Activated T-helper 2 cell treated with anti-CD3 and anti-CD28 coated beads, Interferon-gamma antibody, Interleukin-2, Interleukin-4, amounts not matched to agents 10 μg/mL and 5 μg/mL and 100 μg/mL, durations not matched to agents 14 hours and 24 hours and 36 hours (primary cell): ENCODE measurements around the gene WIZ. TPM values are rescaled to one million over a fixed set of nuclear protein-coding genes. Genes with fewer than 3 reads are reported as not detected.

Experiments used
- DNase-seq: peaks from one replicate; pipeline ENCODE4 v3.0.0; 2021; ENCODE audit warnings: low spot score
- H3K27ac Mint-ChIP-seq: one replicate; pipeline ENCODE4 v1.8.0; 2021; ENCODE audit warnings: mixed read lengths
- H3K27me3 Mint-ChIP-seq: one replicate; pipeline ENCODE4 v1.8.0; 2021; ENCODE audit warnings: low read depth, mixed read lengths
- H3K36me3 Mint-ChIP-seq: one replicate; pipeline ENCODE4 v1.8.0; 2021; ENCODE audit warnings: low read depth, mixed read lengths
- H3K4me1 Mint-ChIP-seq: one replicate; pipeline ENCODE4 v1.8.0; 2021; ENCODE audit warnings: low read depth, mixed read lengths
- H3K4me3 Mint-ChIP-seq: one replicate; pipeline ENCODE4 v1.8.0; 2021; ENCODE audit warnings: low read depth, mild to moderate bottlenecking, moderate library complexity, mixed read lengths
- H3K9me3 Mint-ChIP-seq: one replicate; pipeline ENCODE4 v1.8.0; 2021; ENCODE audit warnings: mixed read lengths
- intact Hi-C: fragments of 100-400 bp; cut with micrococcal nuclease; formaldehyde crosslinking; loops from one replicate; pipeline ENCODE4 v1.15.1; 2023
- total RNA-seq: library from RNA; stranded (reverse); gene quantifications from 2 replicates; pipeline ENCODE4 v1.2.3, GENCODE V29; 2022

WIZ gene
- total RNA-seq, 1 donor from 2014 or later = 30.1 TPM

GRCh38 chr19:15426485-15427349 lies 23.0 kb downstream of the WIZ start:
- Mint-ChIP-seq H3K9me3 (peaks cover 5% of the 10 kb centered on the region), H3K36me3 (peaks cover 60% of the 10 kb centered on the region), H3K27me3 (no peaks in the 10 kb centered on the region), H3K27ac (no peak overlapping the region), H3K4me3 (no peak overlapping the region), H3K4me1 (peaks cover 13% of the 10 kb centered on the region)
- no peak for DNase-seq
- intact Hi-C loops = no loop called here

GRCh38 chr19:15425321-15425950 lies 24.3 kb downstream of the WIZ start:
- H3K4me3 Mint-ChIP-seq = no peak overlapping the region
- peaks cover 5% of the 10 kb centered on the region for H3K9me3 Mint-ChIP-seq
- intact Hi-C loops = no loop called here
- H3K27ac Mint-ChIP-seq = no peak overlapping the region
- H3K4me1 Mint-ChIP-seq = peaks cover 3% of the 10 kb centered on the region
- no peaks in the 10 kb centered on the region for H3K27me3 Mint-ChIP-seq
- H3K36me3 Mint-ChIP-seq = peaks cover 54% of the 10 kb centered on the region
- no peak for DNase-seq

- Mint-ChIP-seq H3K4me3 (no peak overlapping the region), H3K9me3 (peaks cover 5% of the 10 kb centered on the region), H3K27me3 (no peaks in the 10 kb centered on the region), H3K36me3 (peaks cover 51% of the 10 kb centered on the region), H3K27ac (no peak overlapping the region), H3K4me1 (peaks cover 8% of the 10 kb centered on the region)
- intact Hi-C loops = no loop called here
- no peak for DNase-seq
Observed at GRCh38 chr19:15424692-15425272, 25.0 kb downstream of the WIZ start.

GRCh38 chr19:15424121-15424520 lies 25.6 kb downstream of the WIZ start:
- Mint-ChIP-seq H3K27ac (no peak overlapping the region), H3K4me1 (peaks cover 13% of the 10 kb centered on the region), H3K36me3 (peaks cover 52% of the 10 kb centered on the region), H3K4me3 (no peak overlapping the region), H3K27me3 (no peaks in the 10 kb centered on the region), H3K9me3 (peaks cover 5% of the 10 kb centered on the region)
- no peak for DNase-seq
- intact Hi-C loops = no loop called here

- intact Hi-C loops = no loop called here
- H3K4me1 Mint-ChIP-seq = peaks cover 14% of the 10 kb centered on the region
- H3K27me3 Mint-ChIP-seq = no peaks in the 10 kb centered on the region
- no peak overlapping the region for H3K27ac Mint-ChIP-seq
- H3K4me3 Mint-ChIP-seq = no peak overlapping the region
- peaks cover 5% of the 10 kb centered on the region for H3K9me3 Mint-ChIP-seq
- DNase-seq = no peak
- peaks cover 55% of the 10 kb centered on the region for H3K36me3 Mint-ChIP-seq
Observed at GRCh38 chr19:15423130-15423529, 26.6 kb downstream of the WIZ start.

GRCh38 chr19:15422296-15423075 lies 27.3 kb downstream of the WIZ start:
- intact Hi-C loops = no loop called here
- Mint-ChIP-seq H3K4me3 (no peak overlapping the region), H3K27me3 (no peaks in the 10 kb centered on the region), H3K9me3 (peaks cover 5% of the 10 kb centered on the region), H3K27ac (no peak overlapping the region), H3K4me1 (peaks cover 20% of the 10 kb centered on the region), H3K36me3 (peaks cover 52% of the 10 kb centered on the region)
- no peak for DNase-seq

GRCh38 chr19:15421721-15422260 lies 28.0 kb downstream of the WIZ start:
- intact Hi-C loops = no loop called here
- Mint-ChIP-seq H3K27ac (no peak overlapping the region), H3K4me1 (peaks cover 26% of the 10 kb centered on the region), H3K27me3 (no peaks in the 10 kb centered on the region), H3K36me3 (peaks cover 49% of the 10 kb centered on the region), H3K4me3 (no peak overlapping the region), H3K9me3 (peaks cover 5% of the 10 kb centered on the region)
- DNase-seq = no peak

GRCh38 chr19:15421136-15421695 lies 28.5 kb downstream of the WIZ start:
- no peak overlapping the region for H3K27ac Mint-ChIP-seq
- H3K9me3 Mint-ChIP-seq = peaks cover 5% of the 10 kb centered on the region
- peaks cover 49% of the 10 kb centered on the region for H3K36me3 Mint-ChIP-seq
- H3K4me1 Mint-ChIP-seq = peaks cover 32% of the 10 kb centered on the region
- no peaks in the 10 kb centered on the region for H3K27me3 Mint-ChIP-seq
- no peak overlapping the region for H3K4me3 Mint-ChIP-seq
- intact Hi-C loops = no loop called here
- DNase-seq = no peak

- Mint-ChIP-seq H3K27me3 (no peaks in the 10 kb centered on the region), H3K4me3 (peak overlapping the region; percentile 99), H3K9me3 (peaks cover 5% of the 10 kb centered on the region), H3K27ac (peak overlapping the region; percentile 30), H3K36me3 (peaks cover 51% of the 10 kb centered on the region), H3K4me1 (peaks cover 33% of the 10 kb centered on the region)
- DNase-seq = no peak
- intact Hi-C loops = loop anchor here (1.0 to 5.0 kb wide), 6 partner anchors 13 to 292 kb away; partner anchors contain the start of gene AKAP8
Observed at GRCh38 chr19:15419413-15420025, 30.2 kb downstream of the WIZ start.

- DNase-seq = peak; percentile 99
- intact Hi-C loops = loop anchor here (1.0 to 5.0 kb wide), 6 partner anchors 14 to 291 kb away; partner anchors contain the start of gene AKAP8
- Mint-ChIP-seq H3K4me1 (peaks cover 33% of the 10 kb centered on the region), H3K4me3 (peak within 1 kb of the TSS; percentile 99), H3K27ac (peak within 1 kb of the TSS; percentile 99), H3K9me3 (peaks cover 5% of the 10 kb centered on the region), H3K27me3 (no peaks in the 10 kb centered on the region), H3K36me3 (peaks cover 45% of the 10 kb centered on the region)
Observed at GRCh38 chr19:15418579-15419412, 31.0 kb downstream of the WIZ start, which contains the start of gene AKAP8L. TSS of gene AKAP8L (minus strand) at chr19:15418988. CDS start at chr19:15418923, 65 bp downstream.

- H3K27ac Mint-ChIP-seq = peak overlapping the region; percentile 70
- peaks cover 41% of the 10 kb centered on the region for H3K36me3 Mint-ChIP-seq
- H3K4me3 Mint-ChIP-seq = peak overlapping the region; percentile 99
- intact Hi-C loops = loop anchor here (5.0 kb wide), 1 partner anchor 291 kb away; a partner anchor contains a TSS
- no peaks in the 10 kb centered on the region for H3K27me3 Mint-ChIP-seq
- no peaks in the 10 kb centered on the region for H3K9me3 Mint-ChIP-seq
- H3K4me1 Mint-ChIP-seq = peaks cover 33% of the 10 kb centered on the region
- no peak for DNase-seq
Observed at GRCh38 chr19:15418231-15418578, 31.6 kb downstream of the WIZ start.
